GM23338 (cell line): ENCODE data around the gene FBLN2. TPM values are rescaled to one million over a fixed set of nuclear protein-coding genes. Genes with fewer than 3 reads are reported as not detected.

Experiments used
- ATAC-seq: fragments of 200-7000 bp; cut with Tn5 transposase; 3 replicates; pipeline ENCODE4 v1.9.1; 2020
- DNase-seq: peaks from one replicate; pipeline ENCODE4 v3.0.0-alpha.2; 2015; ENCODE audit warnings: low spot score
- H2AFZ ChIP-seq: fragments of 200-600 bp; sonication (generic); 2 replicates; pipeline ENCODE4 v1.8.0; 2016; ENCODE audit warnings: antibody characterized with exemption, mild to moderate bottlenecking, moderate library complexity
- H3F3A ChIP-seq: fragments of 200-600 bp; sonication (generic); replicated peaks from 2 replicates; pipeline ENCODE4 v1.8.0; 2017; ENCODE audit warnings: antibody characterized with exemption, mixed run types, low read depth
- H3K27ac ChIP-seq: fragments of 200-600 bp; sonication (generic); 2 replicates; pipeline ENCODE4 v1.6.1; 2016; ENCODE audit warnings: low read depth
- H3K27me3 ChIP-seq: fragments of 200-600 bp; sonication (generic); 2 replicates; pipeline ENCODE4 v1.8.0; 2016; ENCODE audit warnings: mild to moderate bottlenecking, mixed run types, moderate library complexity; ENCODE audit not compliant: insufficient read depth
- H3K36me3 ChIP-seq: fragments of 200-600 bp; sonication (generic); 2 replicates; pipeline ENCODE4 v1.8.0; 2016; ENCODE audit warnings: mild to moderate bottlenecking; ENCODE audit not compliant: insufficient read depth
- H3K4me1 ChIP-seq: fragments of 200-600 bp; sonication (generic); 2 replicates; pipeline ENCODE4 v1.8.0; 2016; ENCODE audit warnings: mild to moderate bottlenecking, moderate library complexity; ENCODE audit not compliant: insufficient read depth
- H3K4me2 ChIP-seq: fragments of 200-600 bp; sonication (generic); 2 replicates; pipeline ENCODE4 v1.7.1; 2017; ENCODE audit warnings: mixed run types
- H3K4me3 ChIP-seq: fragments of 200-600 bp; sonication (generic); 2 replicates; pipeline ENCODE4 v1.6.1; 2016; ENCODE audit warnings: mixed run types
- H3K79me2 ChIP-seq: fragments of 200-600 bp; sonication (generic); replicated peaks from 2 replicates; pipeline ENCODE4 v1.8.0; 2017; ENCODE audit warnings: mild to moderate bottlenecking; ENCODE audit not compliant: insufficient read depth
- H3K9me2 ChIP-seq: fragments of 200-600 bp; sonication (generic); 2 replicates; pipeline ENCODE4 v1.8.0; 2017; ENCODE audit not compliant: insufficient read depth
- H4K20me1 ChIP-seq: fragments of 200-600 bp; sonication (generic); replicated peaks from 2 replicates; pipeline ENCODE4 v1.8.0; 2017; ENCODE audit warnings: mild to moderate bottlenecking; ENCODE audit not compliant: insufficient read depth
- H3K27ac Mint-ChIP-seq: 2 replicates; pipeline ENCODE4 v1.8.0; 2020; ENCODE audit warnings: inconsistent platforms, mild to moderate bottlenecking, moderate library complexity, mixed read lengths
- H3K27me3 Mint-ChIP-seq: 3 replicates; pipeline ENCODE4 v1.8.0; 2022; ENCODE audit warnings: low read depth, mild to moderate bottlenecking, moderate library complexity, mixed read lengths, inconsistent platforms; ENCODE audit not compliant: insufficient read depth, poor library complexity
- H3K36me3 Mint-ChIP-seq: 3 replicates; pipeline ENCODE4 v1.8.0; 2021; ENCODE audit warnings: low read depth, mild to moderate bottlenecking, inconsistent platforms, moderate library complexity, mixed read lengths
- H3K4me1 Mint-ChIP-seq: 3 replicates; pipeline ENCODE4 v1.8.0; 2020; ENCODE audit warnings: mild to moderate bottlenecking, inconsistent platforms, mixed read lengths
- H3K4me3 Mint-ChIP-seq: 3 replicates; pipeline ENCODE4 v1.8.0; 2021; ENCODE audit warnings: moderate library complexity, mild to moderate bottlenecking, inconsistent platforms, mixed read lengths
- H3K9me3 Mint-ChIP-seq: 3 replicates; pipeline ENCODE4 v1.8.0; 2020; ENCODE audit warnings: moderate library complexity, mild to moderate bottlenecking, inconsistent platforms, mixed read lengths
- CREB1 ChIP-seq: fragments of 250-450 bp; sonication (Bioruptor Pico); IDR thresholded peaks from 2 replicates; pipeline ENCODE4 v1.5.0; 2020; ENCODE audit warnings: low read depth, mild to moderate bottlenecking, moderate library complexity
- EZH2 ChIP-seq: fragments of 200-600 bp; sonication (generic); IDR thresholded peaks from one replicate; pipeline ENCODE4 v1.8.0; 2017; ENCODE audit warnings: antibody characterized with exemption, mild to moderate bottlenecking, low read depth; ENCODE audit not compliant: unreplicated experiment
- EZH2phosphoT487 ChIP-seq: fragments of 200-600 bp; sonication (generic); IDR thresholded peaks from one replicate; pipeline ENCODE4 v1.8.1; 2018; ENCODE audit warnings: antibody characterized with exemption; ENCODE audit not compliant: unreplicated experiment
- JUNB ChIP-seq: IDR thresholded peaks from one replicate; pipeline ENCODE4 v1.6.1; 2016; ENCODE audit warnings: antibody characterized with exemption; ENCODE audit not compliant: unreplicated experiment
- STAT1 ChIP-seq: IDR thresholded peaks from one replicate; pipeline ENCODE4 v1.6.1; 2016; ENCODE audit warnings: antibody characterized with exemption; ENCODE audit not compliant: unreplicated experiment
- ZNF331 ChIP-seq: fragments of 250-450 bp; sonication (Bioruptor Pico); IDR thresholded peaks from 2 replicates; pipeline ENCODE4 v1.5.0; 2020; ENCODE audit warnings: low read depth, mild to moderate bottlenecking, moderate library complexity
- polyA plus RNA-seq: library from polyadenylated mRNA; unstranded; fragments of >200 nt; fragmentation: Nextera tagmentation; extraction: Ambion mirVana; gene quantifications from 2 replicates; pipeline ENCODE4 v1.2.1, GENCODE V29; 2016
- total RNA-seq: library from RNA; depleted of rRNA; stranded (reverse); fragments of >200 nt; shearing (Covaris generic); gene quantifications from 2 replicates; pipeline ENCODE4 v1.2.3, GENCODE V29; 2014
- TF ChIP-seq, protein P1 (sequence below): fragments of 250-450 bp; sonication (Bioruptor Pico); IDR thresholded peaks from 2 replicates; pipeline ENCODE4 v1.5.0; 2020; ENCODE audit warnings: mild to moderate bottlenecking, moderate library complexity
- TF ChIP-seq, protein P2 (sequence below), 2 experiments: fragments of 200-600 bp in 1 of 2; sonication (generic) in 1 of 2; conservative IDR thresholded peaks; 2 replicates each; pipeline versions ENCODE4 v1.5.1 to v1.6.1; 2016 to 2017; ENCODE audit warnings: antibody characterized with exemption in 2 of 2, low read depth in 2 of 2, mild to moderate bottlenecking in 2 of 2, moderate library complexity in 1 of 2

FBLN2 gene
- total and polyA plus RNA-seq, 2 experiments from 2014 or later, result 18.8 to 26.8 TPM

- TF ChIP-seq, protein P1, sequence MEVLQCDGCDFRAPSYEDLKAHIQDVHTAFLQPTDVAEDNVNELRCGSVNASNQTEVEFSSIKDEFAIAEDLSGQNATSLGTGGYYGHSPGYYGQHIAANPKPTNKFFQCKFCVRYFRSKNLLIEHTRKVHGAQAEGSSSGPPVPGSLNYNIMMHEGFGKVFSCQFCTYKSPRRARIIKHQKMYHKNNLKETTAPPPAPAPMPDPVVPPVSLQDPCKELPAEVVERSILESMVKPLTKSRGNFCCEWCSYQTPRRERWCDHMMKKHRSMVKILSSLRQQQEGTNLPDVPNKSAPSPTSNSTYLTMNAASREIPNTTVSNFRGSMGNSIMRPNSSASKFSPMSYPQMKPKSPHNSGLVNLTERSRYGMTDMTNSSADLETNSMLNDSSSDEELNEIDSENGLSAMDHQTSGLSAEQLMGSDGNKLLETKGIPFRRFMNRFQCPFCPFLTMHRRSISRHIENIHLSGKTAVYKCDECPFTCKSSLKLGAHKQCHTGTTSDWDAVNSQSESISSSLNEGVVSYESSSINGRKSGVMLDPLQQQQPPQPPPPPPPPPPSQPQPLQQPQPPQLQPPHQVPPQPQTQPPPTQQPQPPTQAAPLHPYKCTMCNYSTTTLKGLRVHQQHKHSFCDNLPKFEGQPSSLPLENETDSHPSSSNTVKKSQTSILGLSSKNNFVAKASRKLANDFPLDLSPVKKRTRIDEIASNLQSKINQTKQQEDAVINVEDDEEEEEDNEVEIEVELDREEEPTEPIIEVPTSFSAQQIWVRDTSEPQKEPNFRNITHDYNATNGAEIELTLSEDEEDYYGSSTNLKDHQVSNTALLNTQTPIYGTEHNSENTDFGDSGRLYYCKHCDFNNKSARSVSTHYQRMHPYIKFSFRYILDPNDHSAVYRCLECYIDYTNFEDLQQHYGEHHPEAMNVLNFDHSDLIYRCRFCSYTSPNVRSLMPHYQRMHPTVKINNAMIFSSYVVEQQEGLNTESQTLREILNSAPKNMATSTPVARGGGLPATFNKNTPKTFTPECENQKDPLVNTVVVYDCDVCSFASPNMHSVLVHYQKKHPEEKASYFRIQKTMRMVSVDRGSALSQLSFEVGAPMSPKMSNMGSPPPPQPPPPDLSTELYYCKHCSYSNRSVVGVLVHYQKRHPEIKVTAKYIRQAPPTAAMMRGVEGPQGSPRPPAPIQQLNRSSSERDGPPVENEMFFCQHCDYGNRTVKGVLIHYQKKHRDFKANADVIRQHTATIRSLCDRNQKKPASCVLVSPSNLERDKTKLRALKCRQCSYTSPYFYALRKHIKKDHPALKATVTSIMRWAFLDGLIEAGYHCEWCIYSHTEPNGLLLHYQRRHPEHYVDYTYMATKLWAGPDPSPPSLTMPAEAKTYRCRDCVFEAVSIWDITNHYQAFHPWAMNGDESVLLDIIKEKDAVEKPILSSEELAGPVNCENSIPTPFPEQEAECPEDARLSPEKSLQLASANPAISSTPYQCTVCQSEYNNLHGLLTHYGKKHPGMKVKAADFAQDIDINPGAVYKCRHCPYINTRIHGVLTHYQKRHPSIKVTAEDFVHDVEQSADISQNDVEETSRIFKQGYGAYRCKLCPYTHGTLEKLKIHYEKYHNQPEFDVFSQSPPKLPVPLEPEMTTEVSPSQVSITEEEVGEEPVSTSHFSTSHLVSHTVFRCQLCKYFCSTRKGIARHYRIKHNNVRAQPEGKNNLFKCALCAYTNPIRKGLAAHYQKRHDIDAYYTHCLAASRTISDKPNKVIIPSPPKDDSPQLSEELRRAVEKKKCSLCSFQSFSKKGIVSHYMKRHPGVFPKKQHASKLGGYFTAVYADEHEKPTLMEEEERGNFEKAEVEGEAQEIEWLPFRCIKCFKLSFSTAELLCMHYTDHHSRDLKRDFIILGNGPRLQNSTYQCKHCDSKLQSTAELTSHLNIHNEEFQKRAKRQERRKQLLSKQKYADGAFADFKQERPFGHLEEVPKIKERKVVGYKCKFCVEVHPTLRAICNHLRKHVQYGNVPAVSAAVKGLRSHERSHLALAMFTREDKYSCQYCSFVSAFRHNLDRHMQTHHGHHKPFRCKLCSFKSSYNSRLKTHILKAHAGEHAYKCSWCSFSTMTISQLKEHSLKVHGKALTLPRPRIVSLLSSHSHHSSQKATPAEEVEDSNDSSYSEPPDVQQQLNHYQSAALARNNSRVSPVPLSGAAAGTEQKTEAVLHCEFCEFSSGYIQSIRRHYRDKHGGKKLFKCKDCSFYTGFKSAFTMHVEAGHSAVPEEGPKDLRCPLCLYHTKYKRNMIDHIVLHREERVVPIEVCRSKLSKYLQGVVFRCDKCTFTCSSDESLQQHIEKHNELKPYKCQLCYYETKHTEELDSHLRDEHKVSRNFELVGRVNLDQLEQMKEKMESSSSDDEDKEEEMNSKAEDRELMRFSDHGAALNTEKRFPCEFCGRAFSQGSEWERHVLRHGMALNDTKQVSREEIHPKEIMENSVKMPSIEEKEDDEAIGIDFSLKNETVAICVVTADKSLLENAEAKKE (CRISPR knock-in tag), result no peak
- TF ChIP-seq STAT1, result no peak
These were observed 47.9 kb upstream of the FBLN2 start (continued) for GRCh38 chr3:13501056-13501455.

DNA sequence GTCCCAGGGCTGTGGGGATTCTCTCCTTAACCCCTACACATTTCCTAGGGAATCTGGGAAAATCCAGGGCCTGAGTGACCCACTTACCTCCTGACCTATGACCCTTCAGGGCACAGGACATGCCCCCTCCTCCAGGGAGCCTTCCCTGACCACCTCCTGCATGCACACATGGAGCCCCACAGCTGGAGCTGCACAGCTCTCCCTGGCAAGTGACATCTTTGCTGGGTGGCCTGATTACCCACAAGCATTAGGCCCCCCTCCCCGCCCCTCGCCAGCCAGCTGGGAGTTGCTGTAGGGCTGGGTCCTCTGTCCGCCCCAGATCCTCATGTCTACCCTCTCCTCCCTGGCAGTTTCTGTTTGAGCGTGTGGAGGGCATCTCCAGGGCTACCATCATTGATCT lies 47.4 kb upstream of the FBLN2 start:
- peaks cover 8% of the 10 kb centered on the region for H3K27me3 Mint-ChIP-seq
- no peak for ATAC-seq
- TF ChIP-seq, protein P2, sequence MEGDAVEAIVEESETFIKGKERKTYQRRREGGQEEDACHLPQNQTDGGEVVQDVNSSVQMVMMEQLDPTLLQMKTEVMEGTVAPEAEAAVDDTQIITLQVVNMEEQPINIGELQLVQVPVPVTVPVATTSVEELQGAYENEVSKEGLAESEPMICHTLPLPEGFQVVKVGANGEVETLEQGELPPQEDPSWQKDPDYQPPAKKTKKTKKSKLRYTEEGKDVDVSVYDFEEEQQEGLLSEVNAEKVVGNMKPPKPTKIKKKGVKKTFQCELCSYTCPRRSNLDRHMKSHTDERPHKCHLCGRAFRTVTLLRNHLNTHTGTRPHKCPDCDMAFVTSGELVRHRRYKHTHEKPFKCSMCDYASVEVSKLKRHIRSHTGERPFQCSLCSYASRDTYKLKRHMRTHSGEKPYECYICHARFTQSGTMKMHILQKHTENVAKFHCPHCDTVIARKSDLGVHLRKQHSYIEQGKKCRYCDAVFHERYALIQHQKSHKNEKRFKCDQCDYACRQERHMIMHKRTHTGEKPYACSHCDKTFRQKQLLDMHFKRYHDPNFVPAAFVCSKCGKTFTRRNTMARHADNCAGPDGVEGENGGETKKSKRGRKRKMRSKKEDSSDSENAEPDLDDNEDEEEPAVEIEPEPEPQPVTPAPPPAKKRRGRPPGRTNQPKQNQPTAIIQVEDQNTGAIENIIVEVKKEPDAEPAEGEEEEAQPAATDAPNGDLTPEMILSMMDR (conservative IDR thresholded peaks at IDR 0.05; ENCODE audit: low read depth in 2 of 2), result no peak
- TF ChIP-seq STAT1, result no peak
- TF ChIP-seq EZH2, result no peak
- TF ChIP-seq CREB1 (CRISPR knock-in tag), result no peak
- TF ChIP-seq, protein P1 (CRISPR knock-in tag), result no peak
- TF ChIP-seq EZH2phosphoT487, result no peak
- TF ChIP-seq ZNF331, result no peak
- no peak for TF ChIP-seq JUNB

More for the DNA sequence above, 47.4 kb upstream of the FBLN2 start:
- H3K4me1 ChIP-seq, result peaks cover 5% of the 10 kb centered on the region; the same call in 1 of the 2 replicates
- no peak overlapping the region for H3K4me3 ChIP-seq
- no peak overlapping the region for H2AFZ ChIP-seq
- no peaks in the 10 kb centered on the region for H3K36me3 Mint-ChIP-seq
- H3K9me2 ChIP-seq, result no peaks in the 10 kb centered on the region
- no peaks in the 10 kb centered on the region for H3F3A ChIP-seq
- peaks cover 4% of the 10 kb centered on the region for H3K4me1 Mint-ChIP-seq
- no peak overlapping the region for H3K4me2 ChIP-seq
- H3K79me2 ChIP-seq, result no peaks in the 10 kb centered on the region
- H3K36me3 ChIP-seq, result no peaks in the 10 kb centered on the region
- H3K27ac Mint-ChIP-seq, result no peak overlapping the region
- H3K4me3 Mint-ChIP-seq, result no peak overlapping the region
- no peaks in the 10 kb centered on the region for H3K27me3 ChIP-seq
- H3K9me3 Mint-ChIP-seq, result no peaks in the 10 kb centered on the region
- DNase-seq, result no peak
- no peak overlapping the region for H3K27ac ChIP-seq
- H4K20me1 ChIP-seq, result no peaks in the 10 kb centered on the region
